DND-41 (cell line): ENCODE results near the gene TEX26.

ENCODE experiments used
- ATAC-seq: fragments of 200-7000 bp; cut with Tn5 transposase; 3 replicates; pipeline ENCODE4 v1.9.1; 2021; ENCODE audit warnings: low read depth; ENCODE audit not compliant: insufficient read depth
- DNase-seq: peaks from one replicate; pipeline ENCODE4 v3.0.0-alpha.2; 2020
- H2AFZ ChIP-seq: 2 replicates; pipeline ENCODE4 v1.6.0; 2012; ENCODE audit warnings: low read depth, low read length
- H3K27ac ChIP-seq: 2 replicates; pipeline ENCODE4 v1.5.1; 2012; ENCODE audit warnings: low read length, inconsistent platforms
- H3K27me3 ChIP-seq: fragments of 200-600 bp; sonication (generic); 2 replicates; pipeline ENCODE4 v1.6.0; 2012; ENCODE audit warnings: low read length, mild to moderate bottlenecking, inconsistent platforms; ENCODE audit not compliant: insufficient read depth, poor library complexity
- H3K36me3 ChIP-seq: 2 replicates; pipeline ENCODE4 v1.5.1; 2012; ENCODE audit warnings: low read length, inconsistent platforms; ENCODE audit not compliant: insufficient read depth
- H3K4me1 ChIP-seq: 2 replicates; pipeline ENCODE4 v1.5.1; 2012; ENCODE audit warnings: mild to moderate bottlenecking, low read length; ENCODE audit not compliant: insufficient read depth
- H3K4me2 ChIP-seq: 2 replicates; pipeline ENCODE4 v1.6.0; 2012; ENCODE audit warnings: mild to moderate bottlenecking, moderate library complexity, low read length, inconsistent platforms; ENCODE audit not compliant: insufficient read depth
- H3K4me3 ChIP-seq, 2 experiments: fragments of 200-600 bp in 1 of 2; shearing (Covaris generic) in 1 of 2; 2 replicates each; pipeline ENCODE4 v1.5.1; 2012 to 2016; ENCODE audit warnings: inconsistent platforms in 2 of 2, low read length in 2 of 2, mild to moderate bottlenecking in 2 of 2, low read depth in 1 of 2, moderate library complexity in 1 of 2
- H3K79me2 ChIP-seq: 2 replicates; pipeline ENCODE4 v1.6.0; 2012; ENCODE audit warnings: low read length, inconsistent platforms; ENCODE audit not compliant: insufficient read depth
- H3K9ac ChIP-seq: 2 replicates; pipeline ENCODE4 v1.6.0; 2012; ENCODE audit warnings: low read depth, mild to moderate bottlenecking, inconsistent platforms, low read length, moderate library complexity
- H3K9me3 ChIP-seq: 2 replicates; pipeline ENCODE4 v1.5.1; 2012; ENCODE audit warnings: low read length, moderate library complexity, mild to moderate bottlenecking, inconsistent platforms; ENCODE audit not compliant: insufficient read depth, severe bottlenecking
- H4K20me1 ChIP-seq: 2 replicates; pipeline ENCODE4 v1.6.0; 2012; ENCODE audit warnings: low read length; ENCODE audit not compliant: insufficient read depth
- EZH2 ChIP-seq: IDR thresholded peaks from 3 replicates; pipeline ENCODE4 v1.6.1; 2012; ENCODE audit warnings: borderline replicate concordance, low read depth, mild to moderate bottlenecking, moderate library complexity, low read length, inconsistent platforms; ENCODE audit not compliant: severe bottlenecking
- TF ChIP-seq, protein P1 (sequence below): IDR thresholded peaks from 2 replicates; pipeline ENCODE4 v1.5.1; 2012; ENCODE audit warnings: borderline replicate concordance, low read length, moderate library complexity, mild to moderate bottlenecking; ENCODE audit not compliant: poor library complexity, severe bottlenecking; ENCODE audit errors: extremely low read depth

TEX26 gene

DNA sequence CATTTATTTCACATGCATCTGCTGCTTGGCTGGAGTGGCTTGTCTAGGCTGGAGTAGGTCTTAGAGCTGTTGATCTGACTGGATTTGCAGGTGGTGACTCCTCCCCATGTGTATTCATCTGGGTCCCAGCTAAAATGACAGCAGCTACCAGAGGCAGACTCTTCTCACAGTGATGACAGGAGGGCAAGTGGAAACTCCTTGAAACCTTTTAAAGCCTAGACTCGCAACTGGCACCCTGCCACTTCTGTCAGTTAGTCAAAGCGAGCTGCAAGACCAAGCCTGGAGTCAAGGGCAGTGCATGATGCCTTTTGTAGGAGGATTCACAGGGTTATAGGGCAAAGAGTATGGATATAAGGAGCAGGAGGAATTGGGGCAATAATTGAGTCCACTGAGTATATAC is 65.2 kb downstream of the TEX26 start:
- H3K4me1 ChIP-seq = no peaks in the 10 kb centered on the region
- no peaks in the 10 kb centered on the region for H3K36me3 ChIP-seq
- H3K9ac ChIP-seq = no peak overlapping the region
- H3K4me3 ChIP-seq = no peak overlapping the region
- H3K9me3 ChIP-seq = no peaks in the 10 kb centered on the region
- no peak for TF ChIP-seq EZH2
- TF ChIP-seq, protein P1, sequence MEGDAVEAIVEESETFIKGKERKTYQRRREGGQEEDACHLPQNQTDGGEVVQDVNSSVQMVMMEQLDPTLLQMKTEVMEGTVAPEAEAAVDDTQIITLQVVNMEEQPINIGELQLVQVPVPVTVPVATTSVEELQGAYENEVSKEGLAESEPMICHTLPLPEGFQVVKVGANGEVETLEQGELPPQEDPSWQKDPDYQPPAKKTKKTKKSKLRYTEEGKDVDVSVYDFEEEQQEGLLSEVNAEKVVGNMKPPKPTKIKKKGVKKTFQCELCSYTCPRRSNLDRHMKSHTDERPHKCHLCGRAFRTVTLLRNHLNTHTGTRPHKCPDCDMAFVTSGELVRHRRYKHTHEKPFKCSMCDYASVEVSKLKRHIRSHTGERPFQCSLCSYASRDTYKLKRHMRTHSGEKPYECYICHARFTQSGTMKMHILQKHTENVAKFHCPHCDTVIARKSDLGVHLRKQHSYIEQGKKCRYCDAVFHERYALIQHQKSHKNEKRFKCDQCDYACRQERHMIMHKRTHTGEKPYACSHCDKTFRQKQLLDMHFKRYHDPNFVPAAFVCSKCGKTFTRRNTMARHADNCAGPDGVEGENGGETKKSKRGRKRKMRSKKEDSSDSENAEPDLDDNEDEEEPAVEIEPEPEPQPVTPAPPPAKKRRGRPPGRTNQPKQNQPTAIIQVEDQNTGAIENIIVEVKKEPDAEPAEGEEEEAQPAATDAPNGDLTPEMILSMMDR = no peak
- H3K27ac ChIP-seq = no peak overlapping the region
- no peak overlapping the region for H3K4me2 ChIP-seq
- peaks cover 19% of the 10 kb centered on the region for H3K27me3 ChIP-seq
- no peak for ATAC-seq
- H3K79me2 ChIP-seq = no peaks in the 10 kb centered on the region
- DNase-seq = no peak
- no peak overlapping the region for H2AFZ ChIP-seq
- H4K20me1 ChIP-seq = no peaks in the 10 kb centered on the region

DNA sequence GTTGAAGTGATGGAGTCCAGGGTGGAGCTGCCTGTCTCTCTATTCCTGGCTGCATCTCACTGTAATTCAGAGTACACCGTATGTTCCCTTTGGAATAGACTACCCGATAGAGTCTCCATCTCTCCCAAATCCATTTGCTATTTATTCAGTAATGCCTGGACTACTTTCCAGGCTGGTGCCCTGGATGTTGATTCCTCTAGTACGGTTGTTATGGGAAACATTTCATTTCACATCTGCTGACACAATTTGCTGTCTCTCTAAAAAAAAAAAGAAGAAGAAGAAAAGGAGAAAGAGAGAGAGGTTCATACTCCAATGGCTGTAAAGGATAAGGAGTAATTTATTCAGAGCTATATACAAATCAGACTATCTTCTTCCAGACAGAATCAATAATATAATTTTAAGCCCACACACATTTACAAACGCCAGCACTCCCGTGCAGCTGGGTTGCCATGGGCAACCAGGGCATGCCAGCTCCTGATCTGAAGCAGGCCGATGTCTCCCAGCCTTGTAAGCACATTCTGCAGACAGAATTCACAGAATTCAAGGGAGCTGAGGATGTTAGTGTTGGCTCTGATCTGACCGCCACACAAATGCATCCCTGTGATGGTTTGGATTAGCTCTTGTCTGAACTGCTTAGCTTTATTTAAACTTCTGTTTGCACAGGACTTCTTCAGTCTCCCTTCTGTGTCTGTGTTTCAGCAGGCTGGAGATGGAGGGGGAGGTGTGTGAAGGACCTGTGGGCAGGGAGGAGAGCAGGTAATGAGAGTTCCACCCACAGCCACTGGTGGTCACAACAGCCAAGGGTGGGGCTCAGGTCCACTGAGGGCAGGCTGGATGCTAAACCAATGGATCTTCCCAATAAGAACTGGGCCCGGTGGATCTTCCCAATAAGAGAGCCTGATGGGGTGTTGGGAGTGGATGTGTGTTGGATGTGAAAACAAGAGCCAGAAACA is 66.0 kb downstream of the TEX26 start:
- no peak for DNase-seq
- TF ChIP-seq, protein P1 = no peak
- TF ChIP-seq EZH2 = no peak
- Histone ChIP-seq H4K20me1 (no peaks in the 10 kb centered on the region), H3K4me1 (no peaks in the 10 kb centered on the region), H3K79me2 (no peaks in the 10 kb centered on the region), H3K4me2 (no peak overlapping the region), H3K9me3 (no peaks in the 10 kb centered on the region), H3K9ac (no peak overlapping the region), H3K27ac (no peak overlapping the region), H3K27me3 (peaks cover 19% of the 10 kb centered on the region), H3K36me3 (no peaks in the 10 kb centered on the region), H3K4me3 (no peak overlapping the region), H2AFZ (no peak overlapping the region)
- no peak for ATAC-seq

DNA sequence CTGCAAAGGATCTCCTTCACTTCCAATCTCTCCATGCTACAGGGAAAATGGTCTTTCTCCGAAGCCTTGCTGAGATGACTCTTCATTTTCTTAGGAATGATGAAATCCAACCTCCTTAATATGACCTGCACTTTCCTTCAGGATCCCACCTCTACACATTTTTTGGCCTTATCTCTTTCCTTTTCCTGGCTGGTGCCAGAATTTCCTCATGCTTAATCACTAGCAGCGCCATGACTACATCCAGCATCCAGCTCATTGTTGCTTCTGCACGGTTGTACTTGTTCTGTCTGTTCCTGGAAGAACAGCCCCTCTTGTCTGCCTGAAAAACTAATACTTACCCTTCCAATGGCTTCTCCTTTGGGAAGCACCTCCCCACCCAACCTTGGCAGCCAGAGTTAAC is 68.4 kb downstream of the TEX26 start:
- Histone ChIP-seq H3K4me3 (no peak overlapping the region), H3K36me3 (no peaks in the 10 kb centered on the region), H2AFZ (no peak overlapping the region), H3K27ac (no peak overlapping the region), H3K27me3 (peaks cover 16% of the 10 kb centered on the region), H3K79me2 (no peaks in the 10 kb centered on the region), H3K4me2 (no peak overlapping the region), H3K9me3 (no peaks in the 10 kb centered on the region), H3K4me1 (no peaks in the 10 kb centered on the region), H3K9ac (no peak overlapping the region), H4K20me1 (no peaks in the 10 kb centered on the region)
- DNase-seq (no peak), ATAC-seq (no peak)
- no peak for TF ChIP-seq EZH2
- TF ChIP-seq, protein P1 = no peak
